ENCODE data around the gene ROCK2.
"Not testable (repeated sequence)": the region's sequence is repeated elsewhere in the genome, so short reads cannot be mapped to it uniquely, and the experiment has no call there.

ROCK2 gene

GRCh38 chr2:11338580-11338979 lies 5.9 kb downstream of the ROCK2 start:
- no peak for DNase-seq

DNA sequence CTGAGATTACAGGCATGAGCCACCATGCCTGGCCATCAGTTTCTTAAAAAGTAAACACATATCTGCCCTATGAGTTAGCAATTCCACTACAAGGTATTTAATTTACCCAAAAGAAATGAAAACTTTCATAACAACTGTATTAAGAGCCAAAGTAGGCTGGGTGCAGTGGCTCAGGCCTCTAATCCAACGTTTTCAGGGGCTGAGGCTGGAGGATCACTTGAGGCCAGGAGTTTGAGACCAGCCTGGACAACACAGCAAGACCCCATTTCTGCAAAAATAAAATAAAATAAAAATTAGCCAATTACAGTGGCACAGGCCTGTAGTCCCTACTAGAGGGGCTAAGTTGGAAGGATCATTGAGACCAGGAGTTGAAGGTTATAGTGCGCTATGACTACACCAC lies 6.5 kb downstream of the ROCK2 start:
- DNase-seq = no peak

DNA sequence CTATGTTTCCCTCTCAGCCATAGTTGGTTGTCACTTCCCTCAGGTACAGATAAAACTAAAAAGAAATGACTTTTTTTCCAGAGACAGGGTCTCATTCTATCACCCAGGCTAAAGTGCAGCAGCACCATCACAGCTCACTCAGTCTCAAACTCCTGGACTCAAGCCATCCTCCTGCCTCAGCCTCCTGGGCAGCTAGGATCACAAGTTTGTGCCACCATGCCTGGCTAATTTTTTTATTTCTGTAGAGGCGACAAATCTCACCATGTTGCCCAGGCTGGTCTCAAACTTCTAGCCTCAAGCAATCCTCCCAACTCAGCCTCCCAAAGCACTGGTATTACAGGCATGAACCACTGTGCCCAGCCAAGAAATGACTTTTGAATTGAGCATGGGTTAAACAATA lies 8.2 kb downstream of the ROCK2 start:
- DNase-seq = no peak

DNA sequence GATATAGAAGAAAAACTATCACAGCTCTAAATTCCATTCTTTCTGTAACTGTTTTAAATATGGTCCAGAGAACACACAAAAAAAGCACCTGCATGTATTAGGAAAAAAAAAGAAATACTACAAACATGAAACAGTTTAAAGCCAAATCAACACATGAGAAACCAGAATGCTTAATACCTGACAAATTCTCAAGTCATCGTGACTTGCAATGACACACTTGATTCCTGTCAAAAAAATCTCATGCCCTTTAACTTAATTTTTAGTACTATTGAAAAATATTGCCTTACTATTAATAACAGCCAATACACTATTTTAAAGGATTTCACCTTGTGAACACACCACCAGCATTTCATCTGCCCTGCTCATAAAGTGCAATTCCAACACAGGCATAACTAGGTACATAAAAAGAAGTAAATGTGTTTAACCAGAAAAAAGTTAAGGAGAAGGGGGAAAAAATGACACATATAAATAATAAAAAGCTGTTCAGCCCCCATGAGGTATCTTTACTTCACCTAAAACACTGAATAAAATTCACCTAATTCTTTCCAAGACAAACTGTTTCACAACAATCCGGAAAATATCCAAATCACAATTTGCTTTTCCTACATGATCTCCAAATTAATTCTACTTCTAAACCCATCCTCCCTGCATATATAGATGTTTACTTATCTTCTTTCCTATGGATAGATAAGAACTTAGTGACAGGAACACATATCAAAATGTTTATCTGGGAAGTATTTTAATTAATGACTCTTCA lies 10.8 kb downstream of the ROCK2 start:
- no peak for DNase-seq

DNA sequence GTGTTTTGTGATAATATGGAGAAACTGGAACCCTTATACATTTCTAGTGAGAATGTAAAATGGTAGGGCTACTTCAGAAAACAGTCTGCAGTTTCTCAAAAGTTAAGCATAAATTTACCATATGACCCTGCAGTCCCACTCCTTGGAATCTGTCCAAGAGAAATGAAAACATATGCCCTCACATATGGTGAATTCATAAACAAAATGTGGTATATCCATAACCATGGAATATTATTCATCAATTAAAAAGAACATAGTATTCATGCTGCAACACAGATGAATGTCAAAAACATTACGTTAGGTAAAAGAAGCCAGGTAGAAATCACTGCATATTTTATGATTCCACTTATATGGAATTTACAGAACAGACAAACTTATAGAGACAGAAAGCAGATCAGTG lies 11.8 kb downstream of the ROCK2 start:
- no peak for DNase-seq

- DNase-seq = no peak
Observed at GRCh38 chr2:11330457-11331142, 13.8 kb downstream of the ROCK2 start.

DNA sequence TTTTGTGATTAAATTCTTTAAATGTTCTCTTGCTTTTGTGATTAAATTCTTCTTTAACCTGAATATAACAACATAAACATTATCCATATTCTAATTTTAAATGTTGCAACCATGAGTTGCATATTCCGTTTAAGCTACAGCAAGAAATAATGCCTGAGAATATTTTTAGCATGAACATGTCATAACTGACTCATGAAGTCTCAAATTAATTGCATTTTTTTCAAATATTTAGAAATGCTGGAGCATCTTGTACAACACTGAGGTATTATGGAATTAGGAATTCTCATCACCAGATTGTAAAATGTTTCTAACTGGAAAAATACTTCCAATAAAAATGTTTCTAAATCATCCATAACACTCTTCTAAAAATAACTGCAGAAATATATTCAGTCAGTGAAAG lies 14.7 kb downstream of the ROCK2 start:
- DNase-seq = peak; percentile 36

- not testable (repeated sequence) for DNase-seq
Observed at GRCh38 chr2:11328522-11328921, 15.9 kb downstream of the ROCK2 start.

DNA sequence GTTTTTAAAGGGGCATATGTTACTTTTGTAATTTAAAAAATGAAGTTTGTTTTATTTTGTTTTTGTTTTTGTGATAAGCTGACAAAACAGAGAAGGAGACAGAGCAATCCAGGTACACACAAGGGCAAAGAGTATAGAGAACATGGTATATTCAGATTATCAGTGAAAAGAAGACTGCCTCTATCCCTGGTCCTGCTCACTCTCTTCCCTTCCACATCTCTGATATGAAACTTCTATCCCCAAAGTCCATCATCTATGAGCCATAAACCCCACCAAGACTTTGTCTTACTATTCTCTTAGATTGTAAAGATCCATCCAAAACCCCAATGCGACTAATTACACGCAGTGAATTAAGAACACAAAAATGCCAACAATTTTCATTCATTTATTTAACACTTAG lies 16.6 kb downstream of the ROCK2 start:
- no peak for DNase-seq

GRCh38 chr2:11326677-11327211 lies 17.7 kb downstream of the ROCK2 start:
- no peak for DNase-seq

GRCh38 chr2:11325961-11326676 lies 18.3 kb downstream of the ROCK2 start:
- DNase-seq = no peak

DNA sequence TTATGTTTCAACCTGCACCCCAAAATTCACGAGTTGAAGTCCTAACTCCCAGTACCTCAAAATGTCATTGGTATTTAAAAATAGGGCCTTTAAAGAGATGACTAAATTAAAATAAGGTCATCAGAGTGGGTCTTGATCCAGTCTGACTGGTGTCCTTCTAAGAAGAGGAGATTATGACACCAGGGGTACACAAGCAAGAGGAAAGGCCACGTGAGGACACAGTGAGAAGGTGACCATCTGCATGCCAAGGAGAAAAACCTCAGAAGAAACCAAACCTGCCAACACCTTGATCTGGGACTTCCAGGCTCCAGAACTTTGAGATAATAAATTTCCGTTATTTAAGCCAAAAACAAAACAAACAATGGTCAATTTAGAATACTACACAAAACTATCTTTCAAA lies 22.6 kb downstream of the ROCK2 start:
- DNase-seq = no peak

GRCh38 chr2:11320698-11321492 lies 23.5 kb downstream of the ROCK2 start:
- no peak for DNase-seq

DNA sequence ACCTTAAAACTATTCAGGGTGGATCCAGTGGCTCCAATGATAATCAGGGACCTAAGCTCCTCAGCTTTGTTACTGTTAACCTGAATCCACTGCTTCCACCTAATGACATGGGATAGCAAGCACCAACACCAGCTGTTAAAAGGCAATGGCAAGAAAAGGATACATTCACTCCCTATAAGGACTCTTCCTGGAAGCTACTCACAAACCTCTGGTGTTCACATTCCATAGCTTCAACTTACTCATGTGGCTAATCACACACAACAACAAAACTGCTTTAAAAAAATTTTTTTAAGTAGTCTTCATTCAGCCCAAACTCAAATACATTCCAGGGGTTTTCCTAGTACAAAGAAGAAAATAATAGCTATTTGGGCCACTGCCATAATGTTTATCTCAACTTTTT lies 24.5 kb downstream of the ROCK2 start:
- DNase-seq = no peak

GRCh38 chr2:11315074-11315705 lies 29.2 kb downstream of the ROCK2 start:
- no peak for DNase-seq

DNA sequence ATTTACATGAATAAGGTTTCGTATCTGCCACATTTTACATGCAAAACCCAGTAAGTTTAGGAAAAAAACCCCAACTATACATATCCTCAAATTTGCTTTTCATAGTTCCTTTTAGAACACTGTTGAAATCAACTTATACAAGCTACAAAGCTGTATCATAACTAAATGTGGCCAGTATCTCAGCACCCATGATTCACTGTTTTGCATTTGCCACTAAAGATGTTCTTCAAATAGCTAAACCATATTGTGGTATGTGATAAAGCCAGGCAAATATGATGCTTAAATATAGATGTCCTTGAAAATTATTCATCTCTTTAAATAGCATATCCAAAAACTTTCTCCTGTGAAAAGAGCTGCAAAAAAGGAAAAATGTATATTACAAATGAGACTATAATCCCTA lies 29.9 kb downstream of the ROCK2 start:
- DNase-seq = no peak

- no peak for DNase-seq
Observed at GRCh38 chr2:11312770-11313471, 31.5 kb downstream of the ROCK2 start.

- DNase-seq = no peak
Observed at GRCh38 chr2:11311543-11311942, 32.9 kb downstream of the ROCK2 start.

- no peak for DNase-seq
Observed at GRCh38 chr2:11310212-11310611, 34.2 kb downstream of the ROCK2 start.

DNA sequence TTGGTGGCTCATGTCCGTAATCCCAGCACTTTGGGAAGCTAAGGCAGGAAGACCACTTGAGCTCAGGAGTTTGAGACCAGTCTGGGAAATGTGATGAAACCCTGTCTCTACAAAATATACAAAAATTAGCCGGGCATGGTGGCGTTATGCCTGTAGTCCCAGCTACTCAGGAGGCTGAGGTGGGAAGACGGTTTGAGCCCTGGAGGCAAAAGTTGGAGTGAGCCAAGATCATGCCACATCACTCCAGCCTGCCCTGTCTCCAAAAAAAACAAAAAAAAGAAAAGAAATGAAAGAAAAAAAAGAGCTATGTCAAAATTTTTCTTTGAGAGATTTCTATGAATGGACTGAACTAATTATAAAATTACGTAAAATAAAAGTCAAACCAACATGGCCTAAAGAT lies 34.7 kb downstream of the ROCK2 start:
- no peak for DNase-seq

DNA sequence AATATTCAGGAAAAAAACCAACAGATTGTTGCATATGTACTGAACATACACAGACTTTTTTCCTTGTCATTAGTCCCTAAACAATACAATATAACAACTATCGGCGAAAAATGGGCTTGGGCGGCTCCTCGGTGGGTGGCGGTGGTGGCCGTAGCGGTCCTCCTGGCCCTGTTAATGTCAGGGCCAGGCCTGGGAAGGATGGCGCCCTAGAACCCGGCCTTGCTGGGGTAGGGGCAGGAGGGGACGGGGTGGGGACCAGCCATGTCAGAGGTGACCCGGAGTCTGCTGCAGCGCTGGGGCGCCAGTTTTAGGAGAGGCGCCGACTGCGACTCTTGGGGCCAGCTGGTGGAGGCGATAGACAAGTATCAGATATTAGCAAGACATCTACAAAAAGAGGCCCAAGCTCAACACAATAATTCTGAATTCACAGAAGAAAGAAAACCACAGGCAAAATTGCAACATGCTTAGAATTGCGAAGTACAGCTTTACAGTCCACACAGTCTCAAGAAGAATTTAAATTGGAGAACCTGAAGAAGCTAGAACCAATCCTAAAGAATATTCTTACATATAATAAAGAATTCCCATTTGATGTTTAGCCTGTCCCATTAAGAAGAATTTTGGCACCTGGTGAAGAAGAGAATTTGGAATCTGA lies 36.5 kb downstream of the ROCK2 start:
- DNase-seq = no peak

Measured in amniotic stem cell (primary cell).